ENCODE results near the gene PHEX. TPM values are rescaled to one million over a fixed set of nuclear protein-coding genes. Genes with fewer than 3 reads are reported as not detected.
"Not testable (repeated sequence)": the region's sequence is repeated elsewhere in the genome, so short reads cannot be mapped to it uniquely, and the experiment has no call there.

Gene PHEX
- total RNA-seq, 1 donor from 2014 or later: 14.3 TPM

DNA sequence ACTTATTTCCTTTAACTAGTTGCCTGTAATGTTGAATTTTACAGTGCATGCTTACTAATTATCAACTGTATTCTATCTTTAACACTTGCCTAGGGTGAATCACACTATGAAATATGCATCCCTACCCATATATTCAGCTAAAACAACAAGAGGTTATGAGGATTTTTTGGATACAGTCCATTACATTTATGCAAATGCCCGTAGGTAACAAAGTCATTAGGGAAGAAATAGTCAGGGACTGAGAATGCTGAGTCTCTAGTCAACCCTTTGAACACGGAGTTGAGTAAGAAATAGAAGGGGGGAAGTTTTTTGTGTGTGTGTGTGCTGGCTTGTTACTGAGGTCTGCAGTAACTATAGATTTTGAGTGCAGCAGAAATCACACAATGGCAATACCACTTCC, 214.5 kb downstream of the PHEX start:
- intact Hi-C loops (cut with micrococcal nuclease): no loop called here
- no peaks in the 10 kb centered on the region for H3K27me3 Mint-ChIP-seq (ENCODE audit: insufficient read depth)
- H3K36me3 Mint-ChIP-seq (ENCODE audit: low read depth): no peaks in the 10 kb centered on the region
- DNase-seq (ENCODE audit: low spot score): no peak
- no peaks in the 10 kb centered on the region for H3K9me3 Mint-ChIP-seq
- H3K4me3 Mint-ChIP-seq: no peak overlapping the region
- H3K4me1 Mint-ChIP-seq (ENCODE audit: low read depth): no peaks in the 10 kb centered on the region
- no peak overlapping the region for H3K27ac Mint-ChIP-seq

DNA sequence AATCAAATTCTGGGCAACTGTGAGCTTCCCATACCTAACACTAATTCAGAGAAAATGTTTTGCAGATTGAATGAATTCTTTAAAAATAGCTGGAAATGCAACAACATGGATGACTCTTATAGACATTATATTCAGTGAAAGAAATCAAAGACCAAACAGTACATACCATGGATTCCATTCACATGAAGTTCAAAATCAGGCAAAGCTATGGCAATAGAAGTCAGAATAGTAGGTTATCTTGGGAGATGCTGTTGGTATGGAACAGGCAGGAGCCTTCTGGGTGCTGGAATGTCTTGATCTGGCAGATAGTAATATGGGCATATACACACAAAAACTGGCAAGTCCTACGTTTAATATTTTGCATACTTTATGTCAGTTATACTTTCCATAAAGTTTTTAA, 215.0 kb downstream of the PHEX start:
- Mint-ChIP-seq H3K36me3 (ENCODE audit: low read depth) (no peaks in the 10 kb centered on the region), H3K9me3 (no peaks in the 10 kb centered on the region), H3K27me3 (ENCODE audit: insufficient read depth) (no peaks in the 10 kb centered on the region), H3K4me1 (ENCODE audit: low read depth) (no peaks in the 10 kb centered on the region), H3K27ac (no peak overlapping the region), H3K4me3 (no peak overlapping the region)
- intact Hi-C loops (cut with micrococcal nuclease): no loop called here
- DNase-seq (ENCODE audit: low spot score): no peak

- Mint-ChIP-seq H3K27ac (no peak overlapping the region), H3K9me3 (no peaks in the 10 kb centered on the region), H3K36me3 (ENCODE audit: low read depth) (no peaks in the 10 kb centered on the region), H3K4me1 (ENCODE audit: low read depth) (no peaks in the 10 kb centered on the region), H3K27me3 (ENCODE audit: insufficient read depth) (no peaks in the 10 kb centered on the region), H3K4me3 (no peak overlapping the region)
- intact Hi-C loops (cut with micrococcal nuclease): no loop called here
- no peak for DNase-seq (ENCODE audit: low spot score)
Measured at GRCh38 chrX:22248401-22248800, 216.3 kb downstream of the PHEX start.

DNA sequence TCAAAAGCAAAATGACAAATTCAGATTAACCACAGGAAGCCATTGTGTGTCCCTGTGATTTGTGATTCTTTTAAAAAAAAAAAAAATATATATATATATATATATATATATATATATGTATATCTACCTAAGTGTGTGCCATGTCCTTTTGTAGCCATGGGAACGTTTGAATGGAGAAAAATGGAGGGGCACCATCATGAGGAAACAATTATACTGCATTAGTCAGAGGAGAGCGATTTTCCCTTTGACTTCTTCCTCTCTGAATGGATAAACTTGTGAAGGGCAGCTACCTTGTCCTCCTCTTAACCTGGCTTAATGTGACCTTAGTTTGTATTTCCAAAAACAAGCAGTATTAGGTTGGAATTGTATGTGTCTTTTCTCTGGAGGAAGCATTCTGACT, 217.2 kb downstream of the PHEX start:
- Mint-ChIP-seq H3K4me1 (ENCODE audit: low read depth) (no peaks in the 10 kb centered on the region), H3K4me3 (no peak overlapping the region), H3K27ac (no peak overlapping the region), H3K36me3 (ENCODE audit: low read depth) (no peaks in the 10 kb centered on the region), H3K9me3 (no peaks in the 10 kb centered on the region), H3K27me3 (ENCODE audit: insufficient read depth) (no peaks in the 10 kb centered on the region)
- intact Hi-C loops (cut with micrococcal nuclease): no loop called here
- DNase-seq (ENCODE audit: low spot score): no peak

DNA sequence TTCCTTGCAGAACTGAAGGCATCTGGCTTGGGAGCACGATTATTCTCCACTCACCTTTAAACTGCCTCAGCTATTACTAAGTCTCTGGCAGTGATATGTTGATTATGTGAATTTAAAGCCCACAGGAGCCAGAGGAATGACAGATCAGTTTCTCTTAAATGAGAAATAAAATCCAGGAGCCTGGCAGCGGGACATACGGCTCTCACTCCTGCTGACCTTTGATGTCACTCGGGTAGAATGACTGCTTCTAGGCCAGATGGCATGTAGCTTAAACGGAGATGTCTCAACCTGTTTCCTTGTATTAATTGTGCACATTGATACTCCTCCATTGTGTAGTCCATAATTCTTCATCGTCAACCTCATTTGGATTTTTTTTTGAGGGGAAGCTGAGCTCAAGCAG, 236.6 kb downstream of the PHEX start:
- Mint-ChIP-seq H3K27me3 (ENCODE audit: insufficient read depth) (no peaks in the 10 kb centered on the region), H3K4me3 (no peak overlapping the region), H3K36me3 (ENCODE audit: low read depth) (no peaks in the 10 kb centered on the region), H3K4me1 (ENCODE audit: low read depth) (no peaks in the 10 kb centered on the region), H3K9me3 (no peaks in the 10 kb centered on the region), H3K27ac (no peak overlapping the region)
- intact Hi-C loops (cut with micrococcal nuclease): loop anchor here (10.0 kb wide), 1 partner anchor 284 kb away; no protein-coding TSS in a partner anchor
- no peak for DNase-seq (ENCODE audit: low spot score)

GRCh38 chrX:22272613-22273012, 240.5 kb downstream of the PHEX start, which contains the start of gene CBLL2:
CBLL2 (plus strand) TSS chrX:22272913; CDS start chrX:22272992, 79 bp downstream.
- no peaks in the 10 kb centered on the region for H3K9me3 Mint-ChIP-seq
- intact Hi-C loops (cut with micrococcal nuclease): no loop called here
- no peaks in the 10 kb centered on the region for H3K27me3 Mint-ChIP-seq (ENCODE audit: insufficient read depth)
- H3K4me3 Mint-ChIP-seq: no peak within 1 kb of the TSS
- H3K36me3 Mint-ChIP-seq (ENCODE audit: low read depth): no peaks in the 10 kb centered on the region
- DNase-seq (ENCODE audit: low spot score): no peak
- no peak within 1 kb of the TSS for H3K27ac Mint-ChIP-seq
- no peaks in the 10 kb centered on the region for H3K4me1 Mint-ChIP-seq (ENCODE audit: low read depth)

- Mint-ChIP-seq H3K9me3 (no peaks in the 10 kb centered on the region), H3K4me3 (no peak overlapping the region), H3K27ac (no peak overlapping the region), H3K27me3 (ENCODE audit: insufficient read depth) (no peaks in the 10 kb centered on the region), H3K36me3 (ENCODE audit: low read depth) (no peaks in the 10 kb centered on the region), H3K4me1 (ENCODE audit: low read depth) (no peaks in the 10 kb centered on the region)
- DNase-seq (ENCODE audit: low spot score): no peak
- intact Hi-C loops (cut with micrococcal nuclease): no loop called here
Measured at GRCh38 chrX:22273714-22274317, 241.7 kb downstream of the PHEX start.

DNA sequence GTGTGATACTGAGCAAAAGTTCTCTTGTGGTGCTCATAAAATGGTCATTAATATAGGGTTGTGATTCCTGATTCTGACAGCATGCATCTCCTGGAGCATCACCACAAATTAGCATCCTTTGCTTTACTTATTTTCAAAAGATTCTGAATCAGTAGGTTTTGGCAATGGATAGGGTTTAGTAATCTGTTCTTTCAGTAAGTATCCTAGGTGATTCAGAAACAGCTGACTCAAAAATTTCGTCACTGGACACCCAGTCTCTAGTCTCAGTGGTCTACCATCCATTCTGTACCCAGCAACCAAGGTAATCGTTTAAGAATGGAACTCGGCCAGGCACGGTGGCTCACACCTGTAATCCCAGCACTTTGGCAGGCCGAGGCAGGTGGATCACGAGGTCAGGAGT, 244.7 kb downstream of the PHEX start:
- no peaks in the 10 kb centered on the region for H3K36me3 Mint-ChIP-seq (ENCODE audit: low read depth)
- no peak overlapping the region for H3K4me3 Mint-ChIP-seq
- H3K27ac Mint-ChIP-seq: no peak overlapping the region
- no peaks in the 10 kb centered on the region for H3K9me3 Mint-ChIP-seq
- no peaks in the 10 kb centered on the region for H3K4me1 Mint-ChIP-seq (ENCODE audit: low read depth)
- DNase-seq (ENCODE audit: low spot score): no peak
- no peaks in the 10 kb centered on the region for H3K27me3 Mint-ChIP-seq (ENCODE audit: insufficient read depth)
- intact Hi-C loops (cut with micrococcal nuclease): no loop called here

DNA sequence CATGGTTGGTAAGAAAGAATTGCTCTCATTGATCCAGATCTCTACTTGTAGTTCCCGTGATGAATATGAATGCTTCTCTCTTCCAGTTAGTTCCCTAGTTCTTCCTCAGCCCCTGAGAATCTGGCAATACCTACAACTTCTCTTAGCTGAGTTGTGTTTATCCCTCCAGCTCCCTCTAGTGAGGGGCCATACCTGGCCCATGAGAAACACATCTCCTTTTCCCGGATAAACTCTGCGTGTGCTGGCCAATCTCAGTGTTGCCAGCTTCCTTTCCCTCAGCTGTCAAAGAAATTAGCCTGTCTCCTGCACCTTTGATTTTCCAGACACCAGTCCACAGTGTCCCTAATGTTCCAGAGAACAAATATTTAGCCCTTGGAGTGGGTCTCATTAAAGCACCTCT, 246.2 kb downstream of the PHEX start:
- H3K9me3 Mint-ChIP-seq: no peaks in the 10 kb centered on the region
- no peaks in the 10 kb centered on the region for H3K36me3 Mint-ChIP-seq (ENCODE audit: low read depth)
- H3K27me3 Mint-ChIP-seq (ENCODE audit: insufficient read depth): peaks cover 1% of the 10 kb centered on the region
- DNase-seq (ENCODE audit: low spot score): no peak
- H3K4me1 Mint-ChIP-seq (ENCODE audit: low read depth): no peaks in the 10 kb centered on the region
- intact Hi-C loops (cut with micrococcal nuclease): no loop called here
- H3K4me3 Mint-ChIP-seq: no peak overlapping the region
- H3K27ac Mint-ChIP-seq: no peak overlapping the region

GRCh38 chrX:22289209-22289608, 257.1 kb downstream of the PHEX start:
- H3K27ac Mint-ChIP-seq; DNase-seq (ENCODE audit: low spot score); H3K27me3 Mint-ChIP-seq (ENCODE audit: insufficient read depth); intact Hi-C loops (cut with micrococcal nuclease); H3K9me3 Mint-ChIP-seq; H3K4me1 Mint-ChIP-seq (ENCODE audit: low read depth); H3K36me3 Mint-ChIP-seq (ENCODE audit: low read depth); H3K4me3 Mint-ChIP-seq: not testable (repeated sequence)

DNA sequence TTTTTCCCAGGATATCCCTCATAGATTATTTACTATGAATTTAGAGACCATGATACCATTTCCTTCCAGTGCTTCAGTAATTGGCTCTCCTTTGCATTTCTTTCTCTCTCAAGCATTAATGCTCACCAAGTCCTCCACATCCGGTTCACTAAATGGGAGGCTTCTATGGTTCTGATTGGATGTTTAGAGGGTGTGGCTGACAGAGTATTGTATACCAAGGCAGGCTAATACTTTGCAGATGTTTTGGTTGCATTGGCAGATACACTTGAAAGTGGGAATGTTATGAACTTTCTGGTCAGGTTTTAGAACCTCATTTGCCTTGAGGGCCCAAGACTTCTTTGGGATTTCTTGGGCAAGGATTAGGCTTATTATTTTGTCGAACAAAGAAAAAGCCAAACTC, 264.7 kb downstream of the PHEX start:
- Mint-ChIP-seq H3K36me3 (ENCODE audit: low read depth) (no peaks in the 10 kb centered on the region), H3K27me3 (ENCODE audit: insufficient read depth) (no peaks in the 10 kb centered on the region), H3K27ac (no peak overlapping the region), H3K9me3 (no peaks in the 10 kb centered on the region), H3K4me3 (no peak overlapping the region), H3K4me1 (ENCODE audit: low read depth) (no peaks in the 10 kb centered on the region)
- intact Hi-C loops (cut with micrococcal nuclease): no loop called here
- no peak for DNase-seq (ENCODE audit: low spot score)

DNA sequence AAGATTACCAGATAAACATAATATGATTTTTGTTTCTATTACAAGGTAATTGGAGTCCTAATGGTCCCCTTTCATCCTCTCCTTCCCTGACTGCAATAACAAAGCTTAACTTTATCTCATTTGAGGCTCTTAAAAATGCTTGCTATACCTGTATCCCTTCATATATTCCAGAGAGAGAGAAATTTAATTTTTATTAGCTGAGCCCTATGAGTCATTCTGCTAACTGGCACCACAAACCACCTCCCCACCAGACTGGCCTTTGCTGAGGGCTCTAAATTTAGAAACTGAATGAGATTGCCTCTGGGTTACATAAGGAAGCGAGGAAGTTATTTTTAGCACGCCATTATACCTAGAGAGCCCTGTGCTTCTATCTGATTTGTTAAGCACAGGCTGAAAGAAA, 268.0 kb downstream of the PHEX start:
- no peak overlapping the region for H3K27ac Mint-ChIP-seq
- intact Hi-C loops (cut with micrococcal nuclease): no loop called here
- H3K4me3 Mint-ChIP-seq: no peak overlapping the region
- DNase-seq (ENCODE audit: low spot score): no peak
- no peaks in the 10 kb centered on the region for H3K4me1 Mint-ChIP-seq (ENCODE audit: low read depth)
- no peaks in the 10 kb centered on the region for H3K36me3 Mint-ChIP-seq (ENCODE audit: low read depth)
- H3K27me3 Mint-ChIP-seq (ENCODE audit: insufficient read depth): no peaks in the 10 kb centered on the region
- no peaks in the 10 kb centered on the region for H3K9me3 Mint-ChIP-seq

Measured in activated T-helper 1 cell treated with anti-CD3 and anti-CD28 coated beads, Interleukin-12 subunit alpha, Interleukin-12 subunit beta, Interleukin-2, Interleukin-4 antibody, amounts not matched to agents 30 ng/mL and 10 ng/mL and 1 ng/mL, durations not matched to agents 14 hours and 24 hours and 36 hours (primary cell).